Transverse colon (tissue), 4 donors: Measurements from ENCODE around the gene SVIL.

Source experiments
- POLR2A ChIP-seq: fragments of 450-650 bp; IDR thresholded peaks from one replicate; pipeline ENCODE4 v1.6.1; 2016; ENCODE audit warnings: antibody characterized with exemption, mild to moderate bottlenecking, moderate library complexity
- POLR2AphosphoS5 ChIP-seq, 3 donors: sonication (generic); formaldehyde crosslinking; IDR thresholded peaks; one replicate each; pipeline ENCODE4 v1.6.1; 2016; ENCODE audit warnings: antibody characterized with exemption in 3 of 3
- TF ChIP-seq, protein P1 (sequence below), 5 experiments: fragments of 200-600 bp in 3 of 5; fragments of 450-650 bp in 2 of 5; sonication (generic) in 3 of 5; IDR thresholded peaks; 1 replicate in 2 of 5; 2 replicates in 3 of 5; pipeline ENCODE4 v1.5.1; 2016 to 2017; ENCODE audit warnings: antibody characterized with exemption in 5 of 5, inconsistent platforms in 3 of 5, mild to moderate bottlenecking in 2 of 5, moderate library complexity in 1 of 5

DNA sequence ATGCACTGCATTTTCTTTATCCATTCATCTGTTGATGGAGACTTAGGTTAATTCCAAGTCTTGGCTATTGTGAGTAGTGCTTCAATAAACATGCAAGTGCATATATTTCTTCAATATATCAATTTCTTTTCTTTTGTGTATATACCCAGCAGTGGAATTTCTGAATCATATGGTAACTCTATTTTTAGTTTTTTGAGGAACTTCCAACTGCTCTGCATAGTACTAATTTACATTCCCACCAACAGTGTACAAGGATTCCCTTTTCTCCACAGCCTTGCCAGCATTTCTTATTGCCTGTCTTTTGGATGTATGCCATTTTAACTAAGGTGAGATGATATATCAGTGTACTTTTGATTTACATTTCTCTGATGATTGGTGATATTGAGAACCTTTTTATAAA lies 200.7 kb downstream of the SVIL start:
- TF ChIP-seq, protein P1, sequence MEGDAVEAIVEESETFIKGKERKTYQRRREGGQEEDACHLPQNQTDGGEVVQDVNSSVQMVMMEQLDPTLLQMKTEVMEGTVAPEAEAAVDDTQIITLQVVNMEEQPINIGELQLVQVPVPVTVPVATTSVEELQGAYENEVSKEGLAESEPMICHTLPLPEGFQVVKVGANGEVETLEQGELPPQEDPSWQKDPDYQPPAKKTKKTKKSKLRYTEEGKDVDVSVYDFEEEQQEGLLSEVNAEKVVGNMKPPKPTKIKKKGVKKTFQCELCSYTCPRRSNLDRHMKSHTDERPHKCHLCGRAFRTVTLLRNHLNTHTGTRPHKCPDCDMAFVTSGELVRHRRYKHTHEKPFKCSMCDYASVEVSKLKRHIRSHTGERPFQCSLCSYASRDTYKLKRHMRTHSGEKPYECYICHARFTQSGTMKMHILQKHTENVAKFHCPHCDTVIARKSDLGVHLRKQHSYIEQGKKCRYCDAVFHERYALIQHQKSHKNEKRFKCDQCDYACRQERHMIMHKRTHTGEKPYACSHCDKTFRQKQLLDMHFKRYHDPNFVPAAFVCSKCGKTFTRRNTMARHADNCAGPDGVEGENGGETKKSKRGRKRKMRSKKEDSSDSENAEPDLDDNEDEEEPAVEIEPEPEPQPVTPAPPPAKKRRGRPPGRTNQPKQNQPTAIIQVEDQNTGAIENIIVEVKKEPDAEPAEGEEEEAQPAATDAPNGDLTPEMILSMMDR (IDR thresholded peaks at IDR 0.05): no peak
- no peak for TF ChIP-seq POLR2A
- no peak for TF ChIP-seq POLR2AphosphoS5 (IDR thresholded peaks at IDR 0.05)
